Measurements from ENCODE around the gene PTCRA.
A peak's percentile ranks its signal among the peaks of the same experiment; 100 is the strongest.
"Not testable (repeated sequence)": the region's sequence is repeated elsewhere in the genome, so short reads cannot be mapped to it uniquely, and the experiment has no call there.

The PTCRA gene

GRCh38 chr6:42902429-42903263 is 13.2 kb upstream of the PTCRA start:
- DNase-seq (ENCODE audit: low read depth) = not testable (repeated sequence)

- no peak for DNase-seq (ENCODE audit: low read depth)
Measured at GRCh38 chr6:42904467-42904866, 11.4 kb upstream of the PTCRA start.

GRCh38 chr6:42907336-42907735 is 8.5 kb upstream of the PTCRA start:
- DNase-seq (ENCODE audit: low read depth) = no peak

GRCh38 chr6:42909835-42910234 is 6.0 kb upstream of the PTCRA start:
- DNase-seq (ENCODE audit: low read depth) = no peak

GRCh38 chr6:42911171-42912021 is 4.5 kb upstream of the PTCRA start:
- no peak for DNase-seq (ENCODE audit: low read depth)

GRCh38 chr6:42914546-42914945 is 1.3 kb upstream of the PTCRA start:
- DNase-seq (ENCODE audit: low read depth) = no peak

- DNase-seq (ENCODE audit: low read depth) = no peak
Measured at GRCh38 chr6:42916288-42916687, 435 bp downstream of the PTCRA start.

GRCh38 chr6:42921801-42922200 is 5.9 kb downstream of the PTCRA start:
- DNase-seq (ENCODE audit: low read depth) = no peak

GRCh38 chr6:42923666-42924065 is 7.8 kb downstream of the PTCRA start:
- no peak for DNase-seq (ENCODE audit: low read depth)

- DNase-seq (ENCODE audit: low read depth) = no peak
Measured at GRCh38 chr6:42925248-42925857, 9.5 kb downstream of the PTCRA start.

DNA sequence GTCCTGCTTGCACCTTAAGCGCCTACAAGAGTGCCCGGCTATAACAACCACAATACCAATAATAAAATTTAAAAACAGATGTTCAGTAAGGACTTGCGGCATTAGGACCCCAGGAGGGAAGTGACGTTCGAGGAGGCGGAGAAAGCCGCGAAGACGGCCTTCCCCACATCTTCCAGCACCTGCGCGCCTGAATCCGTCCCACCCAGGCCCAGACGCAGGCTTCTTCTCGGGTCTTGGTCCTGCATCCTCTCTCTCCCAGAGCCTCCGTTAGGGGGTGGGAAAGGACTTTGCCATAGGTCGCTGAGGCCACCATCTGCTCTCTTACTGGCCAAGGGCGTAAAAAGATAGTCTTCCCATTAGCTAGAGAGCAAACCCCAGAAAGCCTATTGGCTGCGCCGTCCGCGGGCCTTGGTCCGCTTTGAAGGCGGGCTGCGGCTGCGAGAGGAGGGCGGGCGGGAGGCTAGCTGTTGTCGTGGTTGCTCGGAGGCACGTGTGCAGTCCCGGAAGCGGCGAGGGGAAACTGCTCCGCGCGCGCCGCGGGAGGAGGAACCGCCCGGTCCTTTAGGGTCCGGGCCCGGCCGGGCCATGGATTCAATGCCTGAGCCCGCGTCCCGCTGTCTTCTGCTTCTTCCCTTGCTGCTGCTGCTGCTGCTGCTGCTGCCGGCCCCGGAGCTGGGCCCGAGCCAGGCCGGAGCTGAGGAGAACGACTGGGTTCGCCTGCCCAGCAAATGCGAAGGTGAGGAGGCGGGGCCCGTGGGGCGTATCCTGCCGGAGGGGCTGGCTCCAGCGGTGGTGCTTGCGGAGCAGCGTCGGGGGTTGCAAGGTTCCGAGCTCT is 13.3 kb downstream of the PTCRA start, which contains the start of gene CNPY3:
Gene CNPY3, plus strand, starts transcription at position 495 of the 835 bp plus-strand sequence. Its CDS starts 91 bp downstream, at position 586.
- DNase-seq (ENCODE audit: low read depth) = peak; percentile 94

DNA sequence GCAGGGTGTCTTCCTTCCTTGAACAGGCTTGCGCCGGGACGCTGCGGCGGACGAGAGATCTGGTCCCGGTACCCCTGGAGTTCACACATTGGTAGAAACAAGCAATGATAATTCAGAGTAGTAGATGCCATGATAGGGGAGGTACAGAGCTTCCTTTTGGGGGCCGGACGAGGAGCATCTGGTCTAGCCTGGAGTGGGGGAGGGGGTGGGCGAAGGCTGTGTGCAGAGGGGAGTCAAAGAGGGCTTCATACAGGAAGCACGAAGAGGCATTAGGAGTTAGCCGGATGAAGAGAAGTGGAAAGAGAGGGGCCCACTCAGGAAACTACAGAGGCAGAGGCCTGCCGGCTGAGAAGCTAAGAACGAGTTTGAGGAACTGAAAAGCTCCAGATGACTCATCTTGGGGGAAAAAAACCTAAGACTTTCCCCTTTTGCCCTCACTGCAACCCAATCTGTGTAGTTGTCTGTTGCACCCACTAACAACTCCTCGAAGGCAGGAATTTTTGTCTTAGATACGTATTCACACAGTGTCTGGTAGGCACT is 14.0 kb downstream of the PTCRA start:
- peak; percentile 53 for DNase-seq (ENCODE audit: low read depth)

GRCh38 chr6:42932412-42932811 is 16.6 kb downstream of the PTCRA start:
- no peak for DNase-seq (ENCODE audit: low read depth)

DNA sequence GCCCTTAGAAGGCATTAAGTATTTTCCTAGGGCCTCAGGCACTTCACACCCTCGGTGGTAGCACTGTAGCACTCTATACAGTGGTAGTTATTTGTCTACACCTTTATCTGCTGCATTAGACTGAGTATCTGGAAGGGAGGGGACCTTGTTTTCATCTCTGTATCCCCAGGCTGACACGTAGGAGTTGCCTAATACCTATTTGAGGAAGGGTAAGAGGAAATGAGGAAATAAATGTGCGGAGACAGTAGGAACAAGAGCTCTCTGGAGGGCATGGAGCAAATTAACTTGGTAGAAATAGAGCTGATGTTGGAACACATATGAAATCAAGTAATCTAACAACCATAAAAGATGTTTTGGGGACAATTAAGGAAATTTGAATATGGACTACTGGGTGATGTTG is 17.4 kb downstream of the PTCRA start:
- DNase-seq (ENCODE audit: low read depth) = no peak

- no peak for DNase-seq (ENCODE audit: low read depth)
Measured at GRCh38 chr6:42935322-42935721, 19.5 kb downstream of the PTCRA start.

- no peak for DNase-seq (ENCODE audit: low read depth)
Measured at GRCh38 chr6:42936398-42936797, 20.5 kb downstream of the PTCRA start.

DNA sequence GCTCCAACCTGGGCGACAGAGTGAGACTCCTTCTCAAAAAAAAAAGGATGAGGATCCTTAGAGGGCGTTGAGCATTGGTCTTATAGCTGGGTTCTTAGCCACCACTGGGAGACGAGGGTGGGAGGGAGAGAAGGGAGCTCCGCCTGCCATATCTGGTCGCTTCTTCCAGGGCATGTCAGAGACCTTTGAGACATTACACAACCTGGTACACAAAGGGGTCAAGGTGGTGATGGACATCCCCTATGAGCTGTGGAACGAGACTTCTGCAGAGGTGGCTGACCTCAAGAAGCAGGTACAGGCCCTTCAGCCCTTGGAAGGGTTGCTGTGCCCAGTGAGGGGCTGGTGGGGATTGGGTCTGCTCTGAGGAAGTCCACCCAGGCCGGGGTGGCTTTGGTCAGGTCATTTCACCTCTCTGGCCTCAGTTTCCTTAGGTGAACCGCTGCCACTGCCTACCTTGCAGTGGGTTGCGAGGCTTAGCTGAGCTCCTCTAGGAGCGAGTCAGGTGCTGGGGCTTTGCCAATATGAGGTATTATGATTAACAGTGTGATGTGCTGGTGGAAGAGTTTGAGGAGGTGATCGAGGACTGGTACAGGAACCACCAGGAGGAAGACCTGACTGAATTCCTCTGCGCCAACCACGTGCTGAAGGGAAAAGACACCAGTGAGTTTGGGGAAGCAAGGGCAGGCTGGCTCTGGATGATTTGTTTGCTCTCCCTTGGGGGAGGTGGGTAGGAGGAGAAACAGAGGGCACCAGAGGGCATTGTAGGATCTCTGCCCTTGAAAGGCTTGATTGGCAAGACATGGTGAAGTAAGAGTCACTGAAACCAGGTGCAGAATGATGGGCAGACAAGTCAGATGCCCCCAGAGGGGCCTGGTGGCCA is 21.9 kb downstream of the PTCRA start:
- DNase-seq (ENCODE audit: low read depth) = no peak

DNA sequence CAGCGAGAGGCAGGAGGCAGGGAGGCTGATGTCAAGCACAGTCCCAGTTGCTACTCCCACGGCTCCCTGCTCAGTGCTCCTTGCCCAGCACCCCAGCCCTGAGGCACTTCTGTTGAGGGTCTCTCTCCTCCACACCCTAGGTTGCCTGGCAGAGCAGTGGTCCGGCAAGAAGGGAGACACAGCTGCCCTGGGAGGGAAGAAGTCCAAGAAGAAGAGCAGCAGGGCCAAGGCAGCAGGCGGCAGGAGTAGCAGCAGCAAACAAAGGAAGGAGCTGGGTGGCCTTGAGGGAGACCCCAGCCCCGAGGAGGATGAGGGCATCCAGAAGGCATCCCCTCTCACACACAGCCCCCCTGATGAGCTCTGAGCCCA is 22.6 kb downstream of the PTCRA start:
- DNase-seq (ENCODE audit: low read depth) = no peak

GRCh38 chr6:42938987-42939809 is 23.3 kb downstream of the PTCRA start:
- DNase-seq (ENCODE audit: low read depth) = no peak

DNA sequence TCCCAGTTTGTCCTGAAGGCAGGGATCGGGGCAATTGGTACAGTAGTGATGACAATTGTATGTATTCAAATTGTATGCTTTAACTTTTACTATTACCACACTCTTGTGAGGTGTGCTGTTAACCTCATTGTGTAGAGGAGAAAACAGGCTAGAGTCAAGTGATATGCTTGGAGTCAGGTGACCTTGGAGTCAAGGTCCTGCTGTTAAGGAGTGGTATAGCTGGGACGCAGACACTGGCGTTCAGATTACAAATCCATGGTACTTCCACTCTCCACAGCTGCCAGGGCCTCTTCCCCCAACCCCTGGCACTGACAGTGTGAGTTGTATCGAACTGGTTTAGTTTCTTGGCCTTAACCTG is 23.9 kb downstream of the PTCRA start:
- no peak for DNase-seq (ENCODE audit: low read depth)

Measured in activated T-cell treated with anti-CD3 and anti-CD28 coated beads for 48 hours (primary cell).